GM12878 (cell line): Measurements from ENCODE around the gene ACCS. TPM values are rescaled to one million over a fixed set of nuclear protein-coding genes. Genes with fewer than 3 reads are reported as not detected.

ENCODE experiments used
- ATAC-seq: fragments of 200-7000 bp; cut with Tn5 transposase; 3 replicates; pipeline ENCODE4 v1.9.1; 2020; ENCODE audit warnings: mild to moderate bottlenecking, moderate library complexity
- BruUV-seq: library from RNA; stranded (reverse); fragments of 400-500 nt; replicated peaks from 2 replicates; lab custom pipeline; 2021; lab: Mats Ljungman, UMichigan
- CTCF ChIA-PET: fragments of 300-600 bp; sonication (Branson Sonifier 250); formaldehyde crosslinking; extraction: SDS; loops from one replicate; lab custom pipeline; 2021; ENCODE audit warnings: inconsistent platforms; lab: Yijun Ruan, JAX
- POLR2A ChIA-PET: fragments of 350-600 bp; formaldehyde crosslinking; extraction: SDS; loops from one replicate; lab custom pipeline; 2021; ENCODE audit warnings: inconsistent platforms; lab: Charles Lee
- RAD21 ChIA-PET: fragments of 300-600 bp; sonication (Branson Sonifier 250); formaldehyde crosslinking; loops from one replicate; lab custom pipeline; 2023; ENCODE audit warnings: antibody characterized with exemption; ENCODE audit not compliant: unreplicated experiment; lab: Charles Lee
- SMC1A ChIA-PET: fragments of 300-600 bp; sonication (Branson Sonifier 250); formaldehyde crosslinking; loops from one replicate; lab custom pipeline; 2023; ENCODE audit not compliant: unreplicated experiment, uncharacterized antibody; lab: Charles Lee
- DNase-seq: peaks from one replicate; pipeline ENCODE4 v3.0.0-alpha.2; 2011; ENCODE audit warnings: low read depth, low spot score
- FAIRE-seq: peaks from 3 replicates; lab custom pipeline; 2011; peaks lifted over from hg19 to GRCh38; lab: Jason Lieb, UNC
- H2AFZ ChIP-seq: 2 replicates; pipeline ENCODE4 v1.6.0; 2011; ENCODE audit warnings: low read depth, low read length, control low read depth; ENCODE audit not compliant: control insufficient read depth
- H3K27ac ChIP-seq: 2 replicates; pipeline ENCODE4 v1.5.1; 2011; ENCODE audit warnings: control low read depth; ENCODE audit not compliant: control insufficient read depth, insufficient read depth
- H3K27me3 ChIP-seq, 2 experiments: replicated peaks in 1 of 2; 2 replicates each; pipeline versions ENCODE4 v1.6.0 to v1.6.1; 2011; ENCODE audit warnings: low read length in 1 of 2; ENCODE audit not compliant: control insufficient read depth in 2 of 2, insufficient read depth in 2 of 2
- H3K36me3 ChIP-seq, 2 experiments: 2 replicates each; pipeline ENCODE4 v1.5.1; 2011; ENCODE audit warnings: low read length in 1 of 2; ENCODE audit not compliant: control insufficient read depth in 2 of 2, insufficient read depth in 2 of 2
- H3K4me1 ChIP-seq: 2 replicates; pipeline ENCODE4 v1.6.1; 2011; ENCODE audit warnings: mild to moderate bottlenecking, low read length, moderate library complexity, mixed read lengths; ENCODE audit not compliant: control insufficient read depth, insufficient read depth
- H3K4me2 ChIP-seq: 2 replicates; pipeline ENCODE4 v1.6.0; 2011; ENCODE audit warnings: control low read depth; ENCODE audit not compliant: control insufficient read depth, insufficient read depth
- H3K4me3 ChIP-seq: fragments of 200-600 bp; sonication (generic); 2 replicates; pipeline ENCODE4 v1.5.1; 2016
- H3K79me2 ChIP-seq: 2 replicates; pipeline ENCODE4 v1.6.0; 2011; ENCODE audit warnings: low read length; ENCODE audit not compliant: control insufficient read depth, insufficient read depth
- H3K9ac ChIP-seq: 2 replicates; pipeline ENCODE4 v1.8.0; 2011; ENCODE audit warnings: low read length, control low read depth, mixed read lengths; ENCODE audit not compliant: control insufficient read depth, insufficient read depth
- H3K9me3 ChIP-seq: replicated peaks from 3 replicates; pipeline ENCODE4 v1.5.1; 2011; ENCODE audit warnings: mild to moderate bottlenecking, low read length; ENCODE audit not compliant: control insufficient read depth, insufficient read depth
- H4K20me1 ChIP-seq: 2 replicates; pipeline ENCODE4 v1.6.0; 2011; ENCODE audit not compliant: control insufficient read depth, insufficient read depth
- EP300 ChIP-seq, 2 experiments: fragments of 150-350 bp in 1 of 2; IDR thresholded peaks; 2 replicates each; pipeline ENCODE4 v1.6.1; 2011 to 2012; ENCODE audit warnings: low read depth in 2 of 2, low read length in 2 of 2, borderline replicate concordance in 1 of 2, improper control_type of control experiment in 1 of 2, inconsistent platforms in 1 of 2; ENCODE audit not compliant: control insufficient read depth in 1 of 2
- GABPA ChIP-seq: IDR thresholded peaks from 2 replicates; pipeline ENCODE4 v1.6.1; 2014; ENCODE audit warnings: antibody characterized with exemption, low read depth, mild to moderate bottlenecking, inconsistent platforms
- JUNB ChIP-seq: IDR thresholded peaks from 2 replicates; pipeline ENCODE4 v1.6.1; 2016; ENCODE audit warnings: antibody characterized with exemption, mild to moderate bottlenecking
- RFX5 ChIP-seq: IDR thresholded peaks from 2 replicates; pipeline ENCODE4 v1.6.1; 2011; ENCODE audit warnings: low read depth, low read length, improper control_type of control experiment
- RUNX3 ChIP-seq: IDR thresholded peaks from 2 replicates; pipeline ENCODE4 v1.6.1; 2012; ENCODE audit warnings: low read length, inconsistent platforms
- SMAD5 ChIP-seq: IDR thresholded peaks from 2 replicates; pipeline ENCODE4 v1.6.1; 2016; ENCODE audit warnings: antibody characterized with exemption, low read depth
- STAT3 ChIP-seq: IDR thresholded peaks from 2 replicates; pipeline ENCODE4 v1.6.1; 2011; ENCODE audit warnings: low read depth, low read length, improper control_type of control experiment
- WRNIP1 ChIP-seq: IDR thresholded peaks from 2 replicates; pipeline ENCODE4 v1.6.1; 2011; ENCODE audit warnings: low read depth, low read length, improper control_type of control experiment, borderline replicate concordance
- WGBS: methylation state at CpG from one replicate; pipeline ENCODE4 v1.1.6; 2016; ENCODE audit warnings: low lambda C conversion rate; ENCODE audit not compliant: insufficient replicate concordance, insufficient coverage; ENCODE audit errors: missing lambda C conversion rate; 5-methylcytosine and 5-hydroxymethylcytosine counted together
- in situ Hi-C: fragments of 300-500 bp; cut with MboI; formaldehyde crosslinking; loops from 9 replicates; pipeline ENCODE4 v1.14.3; 2018; ENCODE audit warnings: mixed read lengths
- intact Hi-C: fragments of 100-400 bp; cut with micrococcal nuclease; formaldehyde crosslinking; loops from one replicate; pipeline ENCODE4 v1.14.2; 2022; ENCODE audit not compliant: unreplicated experiment
- polyA plus RNA-seq, 11 experiments: library from polyadenylated mRNA; depleted of rRNA in 4 of 11; unstranded in 6 of 11; stranded (reverse) in 5 of 11; fragments of >200 nt; fragmentation: Nextera tagmentation in 4 of 11; fragmentation: Illumina TruSeq in 1 of 11; extraction: Ambion mirVana in 4 of 11; extraction: Trizol in 1 of 11; gene quantifications; 1 replicate in 1 of 11; 2 replicates in 10 of 11; pipeline versions ENCODE4 v1.2.1 to v1.2.3, GENCODE V29; 2011 to 2016; ENCODE audit warnings: inconsistent platforms in 2 of 11, missing spikeins in 2 of 11, low read depth in 1 of 11
- total RNA-seq, 4 experiments: library from RNA; depleted of rRNA in 3 of 4; stranded (reverse); fragments of >200 nt in 3 of 4; fragmentation: Illumina TruSeq in 1 of 4; extraction: Trizol in 1 of 4; gene quantifications; 2 replicates each; pipeline versions ENCODE4 v1.2.1 to v1.2.3, GENCODE V29; 2013 to 2021

The ACCS gene
- total and polyA plus RNA-seq, 10 of the 15 experiments (the other 5 are each of a cell fraction or from before 2014, with no cell fraction given): 4.8 to 35.9 (median 17.0) TPM

GRCh38 chr11:44079376-44079775 is 13.3 kb downstream of the ACCS start (continued):
- TF ChIP-seq EP300 (IDR thresholded peaks at IDR 0.05; ENCODE audit: borderline replicate concordance in 1 of 2, control insufficient read depth in 1 of 2, low read depth in 2 of 2, low read length in 2 of 2) (no peak), SMAD5 (no peak), WRNIP1 (no peak), RUNX3 (no peak), STAT3 (no peak)

DNA sequence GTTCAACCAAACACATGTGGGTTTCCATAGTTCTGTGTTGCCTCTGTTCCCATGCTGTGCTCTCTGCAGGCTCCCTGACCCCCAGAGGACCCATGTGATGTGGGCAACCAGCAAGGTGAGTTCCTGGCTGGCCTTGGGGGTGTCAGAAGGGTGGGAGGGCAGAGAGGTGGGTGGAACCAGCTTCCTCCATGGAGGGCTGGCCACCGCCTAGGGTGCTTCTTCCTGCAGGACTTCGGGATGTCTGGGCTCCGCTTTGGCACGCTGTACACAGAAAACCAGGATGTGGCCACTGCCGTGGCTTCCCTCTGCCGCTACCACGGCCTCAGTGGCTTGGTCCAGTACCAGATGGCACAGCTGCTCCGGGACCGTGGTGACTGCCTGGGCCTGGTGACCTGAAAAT is 14.9 kb downstream of the ACCS start:
- TF ChIP-seq RFX5 (no peak), GABPA (no peak), JUNB (no peak), RUNX3 (no peak)

More for the DNA sequence above, 14.9 kb downstream of the ACCS start:
- RAD21 ChIA-PET: no interaction called here
- 79% methylated on average over 9 of the region's 9 CpGs for WGBS
- Histone ChIP-seq H3K27ac (no peak overlapping the region), H3K9me3 (no peaks in the 10 kb centered on the region; the same call in 1 of the 3 replicates), H3K4me2 (no peak overlapping the region), H2AFZ (no peak overlapping the region), H3K4me3 (no peak overlapping the region), H3K27me3 (no peaks in the 10 kb centered on the region), H4K20me1 (no peaks in the 10 kb centered on the region), H3K79me2 (no peaks in the 10 kb centered on the region), H3K9ac (no peak overlapping the region), H3K4me1 (no peaks in the 10 kb centered on the region), H3K36me3 (no peaks in the 10 kb centered on the region; a peak in 2 of 4 replicates)
- POLR2A ChIA-PET: no interaction called here
- DNase-seq (no peak), ATAC-seq (no peak), FAIRE-seq (no peak)
- CTCF ChIA-PET: interaction anchor here (1.4 kb wide), 1 partner anchor 23 kb away, joined by 3 read pairs; no protein-coding TSS in a partner anchor
- intact Hi-C loops (no loop called here), in situ Hi-C loops (no loop called here)
- BruUV-seq: no TSS peak
- SMC1A ChIA-PET: interaction anchor here (0.6 kb wide), 1 partner anchor 768 kb away, joined by 3 read pairs; no protein-coding TSS in a partner anchor
